ENCODE measurements around the gene SPATA4.

SPATA4 gene

GRCh38 chr4:176193126-176193525 is 2.3 kb downstream of the SPATA4 start:
- no peak for ATAC-seq
- TF ChIP-seq TOX (CRISPR knock-in tag; IDR thresholded peaks at IDR 0.05; ENCODE audit: borderline replicate concordance) (no peak), ISL1 (CRISPR knock-in tag; IDR thresholded peaks at IDR 0.05) (peak; percentile 50; the same call in 1 of the 2 replicates)

- ATAC-seq: no peak
- no peak for TF ChIP-seq ESRRG (CRISPR knock-in tag; IDR thresholded peaks at IDR 0.05)
- TF ChIP-seq CREB5 (CRISPR knock-in tag; IDR thresholded peaks at IDR 0.05; ENCODE audit: low read depth): no peak
- TF ChIP-seq ISL1 (CRISPR knock-in tag; IDR thresholded peaks at IDR 0.05): peak; percentile 49
Observed at GRCh38 chr4:176191974-176192373, 3.4 kb downstream of the SPATA4 start.

GRCh38 chr4:176189891-176190795 is 5.2 kb downstream of the SPATA4 start:
- no peak for TF ChIP-seq CSRNP3 (CRISPR knock-in tag; IDR thresholded peaks at IDR 0.05)
- TF ChIP-seq ZFP30 (CRISPR knock-in tag; IDR thresholded peaks at IDR 0.05): no peak
- TF ChIP-seq PPARA (CRISPR knock-in tag; IDR thresholded peaks at IDR 0.05; ENCODE audit: borderline replicate concordance): no peak
- no peak for TF ChIP-seq ZNF8 (CRISPR knock-in tag; IDR thresholded peaks at IDR 0.05)
- TF ChIP-seq ISL1 (CRISPR knock-in tag; IDR thresholded peaks at IDR 0.05): no peak; the same call in 1 of the 2 replicates
- TF ChIP-seq ARNTL (CRISPR knock-in tag; IDR thresholded peaks at IDR 0.05; ENCODE audit: borderline replicate concordance, low read depth): no peak
- TF ChIP-seq ESRRG (CRISPR knock-in tag; IDR thresholded peaks at IDR 0.05): no peak
- TF ChIP-seq PATZ1 (CRISPR knock-in tag; IDR thresholded peaks at IDR 0.05; ENCODE audit: borderline replicate concordance): no peak
- no peak for TF ChIP-seq ZNF565 (CRISPR knock-in tag; conservative IDR thresholded peaks at IDR 0.05; ENCODE audit: low read depth)
- TF ChIP-seq TOX (CRISPR knock-in tag; IDR thresholded peaks at IDR 0.05; ENCODE audit: borderline replicate concordance): no peak
- no peak for TF ChIP-seq SNAI2 (CRISPR knock-in tag; IDR thresholded peaks at IDR 0.05)
- TF ChIP-seq BACH2 (CRISPR knock-in tag; IDR thresholded peaks at IDR 0.05; ENCODE audit: borderline replicate concordance): no peak
- ATAC-seq: peak; percentile 46

GRCh38 chr4:176188654-176189053 is 6.7 kb downstream of the SPATA4 start:
- ATAC-seq: no peak
- no peak for TF ChIP-seq ARNTL (CRISPR knock-in tag; IDR thresholded peaks at IDR 0.05; ENCODE audit: borderline replicate concordance, low read depth)
- no peak for TF ChIP-seq ZC3H10 (CRISPR knock-in tag; IDR thresholded peaks at IDR 0.05)
- TF ChIP-seq ZFP30 (CRISPR knock-in tag; IDR thresholded peaks at IDR 0.05): no peak
- TF ChIP-seq CSDC2 (CRISPR knock-in tag; IDR thresholded peaks at IDR 0.05): no peak
- TF ChIP-seq OSR1 (CRISPR knock-in tag; IDR thresholded peaks at IDR 0.05): no peak
- no peak for TF ChIP-seq TOX (CRISPR knock-in tag; IDR thresholded peaks at IDR 0.05; ENCODE audit: borderline replicate concordance)
- no peak for TF ChIP-seq ZNF565 (CRISPR knock-in tag; conservative IDR thresholded peaks at IDR 0.05; ENCODE audit: low read depth)
- no peak for TF ChIP-seq TSHZ2 (CRISPR knock-in tag; IDR thresholded peaks at IDR 0.05)
- TF ChIP-seq ESRRG (CRISPR knock-in tag; IDR thresholded peaks at IDR 0.05): no peak
- TF ChIP-seq POU6F1 (CRISPR knock-in tag; IDR thresholded peaks at IDR 0.05; ENCODE audit: borderline replicate concordance, low read depth): no peak
- TF ChIP-seq BACH2 (CRISPR knock-in tag; IDR thresholded peaks at IDR 0.05; ENCODE audit: borderline replicate concordance): no peak
- no peak for TF ChIP-seq PPARA (CRISPR knock-in tag; IDR thresholded peaks at IDR 0.05; ENCODE audit: borderline replicate concordance)
- TF ChIP-seq GLIS3 (CRISPR knock-in tag; IDR thresholded peaks at IDR 0.05): no peak
- TF ChIP-seq TCF4 (CRISPR knock-in tag; IDR thresholded peaks at IDR 0.05; ENCODE audit: borderline replicate concordance): no peak
- no peak for TF ChIP-seq PATZ1 (CRISPR knock-in tag; IDR thresholded peaks at IDR 0.05; ENCODE audit: borderline replicate concordance)
- no peak for TF ChIP-seq CREB5 (CRISPR knock-in tag; IDR thresholded peaks at IDR 0.05; ENCODE audit: low read depth)

All from SK-N-SH treated with all-trans-retinoic acid at 6 μM for 48 hours (cell line).